OCI-LY7 (cell line): Measurements from ENCODE around the gene ZSCAN22.

Experiments used
- CTCF ChIP-seq: fragments of 200-600 bp; sonication (generic); conservative IDR thresholded peaks from 2 replicates; pipeline ENCODE4 v1.5.1; 2014; ENCODE audit warnings: mild to moderate bottlenecking, antibody characterized with exemption, low read length, moderate library complexity, mixed read lengths
- EZH2phosphoT487 ChIP-seq: fragments of 200-600 bp; sonication (generic); IDR thresholded peaks from 2 replicates; pipeline ENCODE4 v1.6.1; 2018; ENCODE audit warnings: low read depth, borderline replicate concordance, mild to moderate bottlenecking, mixed run types, antibody characterized with exemption, low read length, moderate library complexity, mixed read lengths

GRCh38 chr19:58294743-58295374 is 31.9 kb upstream of the ZSCAN22 start:
- TF ChIP-seq CTCF = no peak
- no peak for TF ChIP-seq EZH2phosphoT487
